ENCODE measurements around the gene ST6GALNAC5. TPM values are rescaled to one million over a fixed set of nuclear protein-coding genes. Genes with fewer than 3 reads are reported as not detected.

ST6GALNAC5 gene
- total RNA-seq, 3 donors from 2014 or later (not counting 1 experiment from before 2014, with no cell fraction given): not detected

DNA sequence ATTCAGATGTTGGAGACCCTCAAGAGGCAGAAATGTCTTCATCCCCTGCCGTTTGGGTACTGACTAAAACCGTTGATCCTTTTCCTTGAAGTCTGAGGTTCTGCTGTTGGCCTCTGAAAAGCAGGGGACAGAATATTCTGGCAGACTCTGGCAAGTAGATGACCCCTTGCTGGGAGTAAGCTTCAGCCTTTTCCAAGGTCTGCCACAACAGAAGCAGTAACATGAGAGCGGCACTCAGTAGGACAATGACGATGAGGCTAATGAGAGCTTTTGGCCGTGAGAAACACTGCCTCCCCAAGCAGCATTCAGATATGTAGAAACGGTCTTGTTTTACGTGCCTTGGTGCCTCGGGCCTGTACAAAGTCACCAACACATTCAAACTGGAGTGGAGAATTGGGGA lies 143.7 kb downstream of the ST6GALNAC5 start:
- Histone ChIP-seq H3K4me3 (ENCODE audit: low read length) (no peak overlapping the region), H3K27ac (ENCODE audit: low read length) (no peak overlapping the region), H3K27me3 (ENCODE audit: control insufficient read depth, insufficient read depth, low read length) (no peaks in the 10 kb centered on the region), H3K4me1 (ENCODE audit: control insufficient read depth, insufficient read depth, low read length) (no peaks in the 10 kb centered on the region), H3K36me3 (ENCODE audit: control insufficient read depth, insufficient read depth, low read length) (no peaks in the 10 kb centered on the region), H3K9me3 (ENCODE audit: control insufficient read depth, insufficient read depth, low read length) (no peaks in the 10 kb centered on the region)
- Mint-ChIP-seq H3K36me3 (no peaks in the 10 kb centered on the region), H3K4me1 (no peaks in the 10 kb centered on the region), H3K9me3 (peaks cover 0 to 2% of the 10 kb centered on the region in 2 donors), H3K27ac (no peak overlapping the region), H3K4me3 (no peak overlapping the region), H3K27me3 (ENCODE audit: low read depth in 2 of 2) (no peaks in the 10 kb centered on the region)
- DNase-seq (no peak), ATAC-seq (no peak)
- intact Hi-C loops (cut with micrococcal nuclease): no loop called here
- WGBS (ENCODE audit: insufficient coverage): 86% methylated on average over 8 of the region's 8 CpGs
- TF ChIP-seq, protein P1, sequence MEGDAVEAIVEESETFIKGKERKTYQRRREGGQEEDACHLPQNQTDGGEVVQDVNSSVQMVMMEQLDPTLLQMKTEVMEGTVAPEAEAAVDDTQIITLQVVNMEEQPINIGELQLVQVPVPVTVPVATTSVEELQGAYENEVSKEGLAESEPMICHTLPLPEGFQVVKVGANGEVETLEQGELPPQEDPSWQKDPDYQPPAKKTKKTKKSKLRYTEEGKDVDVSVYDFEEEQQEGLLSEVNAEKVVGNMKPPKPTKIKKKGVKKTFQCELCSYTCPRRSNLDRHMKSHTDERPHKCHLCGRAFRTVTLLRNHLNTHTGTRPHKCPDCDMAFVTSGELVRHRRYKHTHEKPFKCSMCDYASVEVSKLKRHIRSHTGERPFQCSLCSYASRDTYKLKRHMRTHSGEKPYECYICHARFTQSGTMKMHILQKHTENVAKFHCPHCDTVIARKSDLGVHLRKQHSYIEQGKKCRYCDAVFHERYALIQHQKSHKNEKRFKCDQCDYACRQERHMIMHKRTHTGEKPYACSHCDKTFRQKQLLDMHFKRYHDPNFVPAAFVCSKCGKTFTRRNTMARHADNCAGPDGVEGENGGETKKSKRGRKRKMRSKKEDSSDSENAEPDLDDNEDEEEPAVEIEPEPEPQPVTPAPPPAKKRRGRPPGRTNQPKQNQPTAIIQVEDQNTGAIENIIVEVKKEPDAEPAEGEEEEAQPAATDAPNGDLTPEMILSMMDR (IDR thresholded peaks at IDR 0.05): no peak

DNA sequence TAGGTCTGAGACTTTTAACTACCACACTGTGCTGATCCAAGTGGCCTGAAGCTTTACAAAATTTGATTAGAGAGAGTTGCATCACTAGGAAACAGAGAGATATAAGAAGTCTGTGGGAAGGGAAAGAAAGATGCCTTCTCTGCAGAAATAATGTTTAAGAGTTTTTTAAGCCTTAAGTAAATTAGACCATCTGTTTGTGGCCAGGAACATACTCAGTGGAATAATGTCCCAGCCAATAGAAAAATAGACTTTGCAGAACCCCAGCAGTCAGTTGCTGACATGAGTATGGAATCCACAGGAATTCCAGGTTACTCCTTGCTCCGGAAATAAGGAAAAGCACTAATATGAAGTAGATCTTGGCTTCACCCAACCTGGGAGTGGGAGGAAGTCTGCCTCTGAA lies 144.8 kb downstream of the ST6GALNAC5 start:
- peaks cover 0 to 2% of the 10 kb centered on the region in 2 donors for H3K9me3 Mint-ChIP-seq

DNA sequence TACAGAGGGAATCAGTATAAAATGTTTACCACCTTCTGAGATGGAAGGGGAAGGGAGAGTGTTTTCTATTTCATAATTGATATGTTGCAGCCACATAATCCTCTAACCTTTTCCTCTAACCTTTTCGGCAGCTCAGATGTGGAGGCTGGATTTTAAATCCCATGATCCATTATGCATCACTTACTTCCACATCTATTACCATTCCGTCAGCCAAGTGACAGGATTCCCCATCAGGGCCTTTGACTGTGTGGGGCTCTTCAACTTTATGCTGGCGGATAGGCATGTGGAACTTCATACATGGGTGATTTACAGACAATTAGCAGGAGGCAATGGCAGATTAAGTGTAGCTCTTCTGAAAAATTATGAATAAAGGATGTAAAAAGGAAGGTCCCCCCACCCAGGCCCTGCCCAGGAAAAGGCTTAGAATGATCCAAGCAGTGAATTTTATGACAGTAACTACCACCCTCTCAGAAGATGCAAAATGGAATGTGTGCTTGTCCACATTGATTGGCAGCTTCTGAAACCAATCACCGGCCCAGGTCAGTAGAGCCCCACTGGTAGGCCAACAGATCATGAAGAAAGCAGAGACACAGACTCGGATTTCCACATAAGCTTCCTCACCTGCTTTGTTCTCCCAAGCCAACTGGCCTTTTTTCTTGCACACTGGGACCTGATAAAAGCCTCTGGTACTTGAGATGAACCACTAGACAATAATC lies 147.0 kb downstream of the ST6GALNAC5 start:
- intact Hi-C loops (cut with micrococcal nuclease): no loop called here
- DNase-seq: no peak
- TF ChIP-seq, protein P1 (IDR thresholded peaks at IDR 0.05): no peak
- no peak overlapping the region for H3K27ac ChIP-seq (ENCODE audit: low read length)
- no peak overlapping the region for H3K27ac Mint-ChIP-seq
- peaks cover 3 to 14% of the 10 kb centered on the region in 2 donors for H3K27me3 Mint-ChIP-seq (ENCODE audit: low read depth in 2 of 2)
- no peaks in the 10 kb centered on the region for H3K9me3 ChIP-seq (ENCODE audit: control insufficient read depth, insufficient read depth, low read length)
- no peaks in the 10 kb centered on the region for H3K4me1 ChIP-seq (ENCODE audit: control insufficient read depth, insufficient read depth, low read length)
- no peak overlapping the region for H3K4me3 Mint-ChIP-seq
- no peaks in the 10 kb centered on the region for H3K36me3 Mint-ChIP-seq
- H3K27me3 ChIP-seq (ENCODE audit: control insufficient read depth, insufficient read depth, low read length): no peaks in the 10 kb centered on the region
- no peak overlapping the region for H3K4me3 ChIP-seq (ENCODE audit: low read length)
- no peak for ATAC-seq
- WGBS (ENCODE audit: insufficient coverage): 96% methylated on average over 5 of the region's 5 CpGs
- peaks cover 0 to 2% of the 10 kb centered on the region in 2 donors for H3K9me3 Mint-ChIP-seq
- H3K36me3 ChIP-seq (ENCODE audit: control insufficient read depth, insufficient read depth, low read length): no peaks in the 10 kb centered on the region
- H3K4me1 Mint-ChIP-seq: no peaks in the 10 kb centered on the region

More for the DNA sequence above, 144.8 kb downstream of the ST6GALNAC5 start:
- no peaks in the 10 kb centered on the region for H3K36me3 Mint-ChIP-seq
- no peak overlapping the region for H3K27ac ChIP-seq (ENCODE audit: low read length)
- TF ChIP-seq, protein P1 (IDR thresholded peaks at IDR 0.05): no peak
- DNase-seq (no peak), ATAC-seq (no peak)
- WGBS (ENCODE audit: insufficient coverage): 69% methylated on average over 1 of the region's 1 CpG
- no peak overlapping the region for H3K27ac Mint-ChIP-seq
- H3K36me3 ChIP-seq (ENCODE audit: control insufficient read depth, insufficient read depth, low read length): no peaks in the 10 kb centered on the region
- H3K27me3 Mint-ChIP-seq (ENCODE audit: low read depth in 2 of 2): peaks cover 3 to 6% of the 10 kb centered on the region in 2 donors
- no peak overlapping the region for H3K4me3 ChIP-seq (ENCODE audit: low read length)
- no peaks in the 10 kb centered on the region for H3K9me3 ChIP-seq (ENCODE audit: control insufficient read depth, insufficient read depth, low read length)
- H3K4me1 Mint-ChIP-seq: no peaks in the 10 kb centered on the region
- H3K27me3 ChIP-seq (ENCODE audit: control insufficient read depth, insufficient read depth, low read length): no peaks in the 10 kb centered on the region
- H3K4me1 ChIP-seq (ENCODE audit: control insufficient read depth, insufficient read depth, low read length): no peaks in the 10 kb centered on the region
- intact Hi-C loops (cut with micrococcal nuclease): no loop called here
- no peak overlapping the region for H3K4me3 Mint-ChIP-seq
